GM21367 (cell line): Measurements from ENCODE around the gene PIEZO1.
"Not testable (repeated sequence)": the region's sequence is repeated elsewhere in the genome, so short reads cannot be mapped to it uniquely, and the experiment has no call there.

Experiments used
- ATAC-seq: cut with Tn5 transposase; IDR thresholded peaks from one replicate; pipeline ENCODE4 v1.9.1; 2021; ENCODE audit not compliant: unreplicated experiment

Gene PIEZO1

DNA sequence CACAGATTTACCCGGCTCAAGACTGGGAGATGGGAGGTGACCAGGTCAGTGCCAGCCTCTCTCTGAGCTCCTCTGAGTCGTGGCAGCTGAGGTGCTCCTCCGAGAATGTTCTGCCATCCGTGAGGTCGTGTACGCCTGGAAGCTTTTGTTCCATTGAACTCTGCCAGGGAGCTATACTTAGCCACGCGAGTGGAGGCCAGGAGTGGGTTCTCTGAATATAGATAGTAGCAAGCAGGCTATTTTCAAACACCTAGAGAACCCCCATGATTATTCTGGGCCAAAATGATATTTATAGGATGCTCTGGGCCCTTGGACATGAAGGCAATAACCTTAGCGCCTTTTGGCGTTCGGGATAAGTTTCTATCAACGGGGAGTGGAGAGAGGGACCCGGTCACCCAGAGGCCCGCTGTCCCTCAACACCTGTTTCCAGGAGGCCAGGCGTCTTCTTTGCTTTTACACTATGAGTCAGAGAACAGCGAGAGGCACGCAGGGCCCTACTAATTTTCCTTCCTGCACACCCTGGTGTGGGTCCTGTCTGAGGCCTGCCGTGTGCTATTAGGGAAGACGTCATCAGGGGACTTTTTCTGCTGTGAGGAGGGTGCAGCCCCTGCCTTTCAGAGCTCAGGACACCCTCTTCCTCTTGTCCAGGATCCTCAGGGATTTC lies 111.2 kb downstream of the PIEZO1 start:
- ATAC-seq = no peak

DNA sequence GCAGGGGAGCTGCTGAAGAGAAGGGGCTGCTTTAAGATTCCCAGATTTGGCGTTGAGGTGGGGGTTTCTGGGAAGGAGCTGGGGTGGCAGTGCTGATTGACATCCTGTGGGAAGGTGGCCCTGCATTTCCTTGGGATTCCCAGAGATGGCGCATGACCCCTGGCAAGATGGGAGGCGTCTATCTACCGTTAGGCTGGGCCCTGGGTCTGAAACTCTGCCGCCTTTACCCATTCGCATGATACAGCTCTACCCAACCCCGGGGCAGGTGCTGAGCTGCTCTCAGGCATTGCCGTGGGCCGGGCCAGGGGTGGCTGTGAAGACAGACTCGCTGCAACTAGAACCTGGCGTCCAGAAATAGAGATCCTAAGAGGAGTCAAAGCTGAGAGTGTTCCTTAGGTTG lies 112.2 kb downstream of the PIEZO1 start:
- ATAC-seq = no peak

DNA sequence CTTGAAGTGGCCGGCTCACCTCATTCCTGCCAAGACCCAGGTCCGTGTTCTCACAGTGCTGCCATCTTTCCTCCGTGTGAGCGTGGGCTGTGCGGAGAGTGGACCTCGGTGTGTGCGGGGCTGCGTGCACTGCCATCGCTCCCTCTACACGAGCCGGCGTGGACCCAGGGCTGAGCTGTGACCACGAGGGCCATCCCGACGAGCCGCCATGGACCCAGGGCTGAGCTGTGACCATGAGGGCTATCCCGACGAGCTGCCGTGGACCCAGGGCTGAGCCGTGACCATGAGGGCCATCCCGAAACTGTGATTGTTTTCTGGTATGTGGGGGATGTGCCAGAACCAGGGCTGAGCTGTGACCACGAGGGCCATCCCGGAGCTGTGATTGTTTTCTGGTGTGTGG lies 113.2 kb downstream of the PIEZO1 start:
- ATAC-seq = no peak

DNA sequence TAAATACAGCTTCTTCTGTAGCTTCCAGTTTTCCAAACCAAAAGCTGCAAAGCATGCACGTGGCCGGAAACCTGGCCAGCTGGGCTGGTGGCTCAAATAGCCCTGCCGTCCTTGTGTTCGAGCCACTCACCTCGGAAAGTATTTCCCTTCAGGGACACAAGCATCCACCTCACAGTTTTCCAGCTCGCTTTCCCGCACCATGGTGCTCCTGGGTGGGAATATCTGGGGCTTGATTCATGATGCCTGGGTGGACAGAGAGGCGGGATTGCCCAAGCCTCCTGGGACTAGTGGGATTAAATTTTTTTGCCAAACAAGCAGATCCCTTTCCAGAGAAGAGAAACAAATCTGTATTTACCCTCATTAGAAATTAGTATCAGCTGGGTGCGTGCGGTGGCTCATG lies 115.0 kb downstream of the PIEZO1 start:
- no peak for ATAC-seq

DNA sequence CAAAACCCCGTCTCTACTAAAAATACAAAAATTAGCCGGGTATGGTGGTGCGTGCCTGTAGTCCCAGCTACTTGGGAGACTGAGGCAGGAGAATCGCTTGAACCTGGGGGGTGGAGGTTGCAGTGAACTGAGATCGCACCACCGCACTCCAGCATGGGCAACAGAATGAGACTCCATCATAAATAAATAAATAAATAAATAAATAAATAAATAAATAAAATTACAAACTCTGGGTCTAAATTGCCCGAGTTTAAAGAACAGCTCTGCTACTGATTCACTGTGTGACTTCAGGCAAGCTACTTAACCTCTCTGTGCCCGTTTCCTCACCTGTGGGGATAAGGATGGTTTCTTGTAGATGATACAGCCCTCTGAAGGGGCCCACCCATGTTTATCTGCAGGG lies 115.5 kb downstream of the PIEZO1 start:
- not testable (repeated sequence) for ATAC-seq

DNA sequence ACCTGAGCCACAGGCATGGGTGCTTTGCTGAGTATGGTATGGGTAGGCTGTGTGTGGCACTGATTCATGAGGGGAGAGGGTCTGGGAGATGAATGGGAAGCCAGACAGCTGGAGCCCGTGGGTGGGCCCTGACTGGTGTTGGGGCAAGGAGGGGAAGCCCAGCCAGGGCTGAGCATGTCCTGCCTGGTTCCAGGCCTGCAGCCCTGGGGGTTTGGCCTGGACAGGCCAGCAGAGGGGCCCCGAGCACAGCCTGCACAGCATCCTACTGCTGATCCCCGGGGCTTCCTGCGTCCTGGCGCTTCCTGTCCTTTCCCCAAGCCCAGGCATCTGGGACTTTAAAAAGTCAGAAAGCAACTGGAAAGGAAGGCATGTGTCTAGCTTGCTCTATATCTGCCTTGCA lies 117.6 kb downstream of the PIEZO1 start:
- no peak for ATAC-seq

DNA sequence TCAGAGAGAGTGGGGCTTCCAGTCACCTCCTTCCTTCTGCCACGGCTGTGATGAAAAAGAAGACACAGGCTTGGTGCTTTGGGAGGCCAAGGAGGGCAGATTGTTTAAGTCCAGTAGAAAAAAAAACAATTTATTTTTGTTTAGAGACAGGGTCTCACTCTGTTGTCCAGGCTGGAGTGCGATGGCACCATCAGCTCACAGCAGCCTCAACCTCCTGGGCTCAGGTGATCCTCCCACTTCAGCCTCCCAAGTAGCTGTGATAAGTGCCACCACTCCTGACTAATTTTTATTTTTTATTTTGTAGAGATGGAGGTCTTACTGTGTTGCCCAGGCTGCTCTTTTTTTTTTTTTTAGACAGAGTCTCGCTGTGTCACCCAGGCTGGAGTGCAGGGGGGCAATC lies 119.5 kb downstream of the PIEZO1 start:
- ATAC-seq = no peak
